ENCODE measurements around the gene ADAMTS12.

The ADAMTS12 gene

GRCh38 chr5:33479311-33479710 lies 412.5 kb downstream of the ADAMTS12 start:
- no peak for DNase-seq (ENCODE audit: low read depth in 3 of 3)

- no peak for DNase-seq (ENCODE audit: low read depth in 3 of 3)
Measured at GRCh38 chr5:33477816-33478215, 414.0 kb downstream of the ADAMTS12 start.

GRCh38 chr5:33476992-33477391 lies 414.8 kb downstream of the ADAMTS12 start:
- no peak for DNase-seq (ENCODE audit: low read depth in 3 of 3)

GRCh38 chr5:33475706-33476105 lies 416.1 kb downstream of the ADAMTS12 start:
- no peak for DNase-seq (ENCODE audit: low read depth in 3 of 3)

GRCh38 chr5:33474931-33475499 lies 416.8 kb downstream of the ADAMTS12 start:
- no peak for DNase-seq (ENCODE audit: low read depth in 3 of 3)

- DNase-seq (ENCODE audit: low read depth in 3 of 3), result no peak
Measured at GRCh38 chr5:33474004-33474403, 417.8 kb downstream of the ADAMTS12 start.
